DOHH2 (cell line): Measurements from ENCODE around the gene ZNF316.
"Not testable (repeated sequence)": the region's sequence is repeated elsewhere in the genome, so short reads cannot be mapped to it uniquely, and the experiment has no call there.

ENCODE experiments used
- H3F3A ChIP-seq: fragments of 200-600 bp; sonication (generic), shearing (Covaris generic); 2 replicates; pipeline ENCODE4 v1.6.0; 2016; ENCODE audit warnings: antibody characterized with exemption, mild to moderate bottlenecking; ENCODE audit not compliant: control insufficient read depth, insufficient read depth
- H3K27ac ChIP-seq: fragments of 200-600 bp; sonication (generic); 2 replicates; pipeline ENCODE4 v1.5.1; 2014; ENCODE audit warnings: low read depth, mild to moderate bottlenecking, low read length, moderate library complexity
- H3K27me3 ChIP-seq: fragments of 200-600 bp; sonication (generic); 2 replicates; pipeline ENCODE4 v1.6.1; 2014; ENCODE audit warnings: mild to moderate bottlenecking, low read length, mixed read lengths; ENCODE audit not compliant: control insufficient read depth
- H3K36me3 ChIP-seq: fragments of 200-600 bp; sonication (generic); 2 replicates; pipeline ENCODE4 v1.6.1; 2014; ENCODE audit warnings: mild to moderate bottlenecking, low read length, moderate library complexity, mixed read lengths; ENCODE audit not compliant: control insufficient read depth
- H3K4me1 ChIP-seq: fragments of 200-600 bp; sonication (generic); 2 replicates; pipeline ENCODE4 v1.6.1; 2014; ENCODE audit warnings: mild to moderate bottlenecking, low read length, mixed read lengths; ENCODE audit not compliant: control insufficient read depth
- H3K4me2 ChIP-seq: fragments of 200-600 bp; sonication (generic); 2 replicates; pipeline ENCODE4 v1.6.0; 2014; ENCODE audit warnings: mild to moderate bottlenecking, low read length, moderate library complexity
- H3K4me3 ChIP-seq: fragments of 200-600 bp; sonication (generic); 2 replicates; pipeline ENCODE4 v1.5.1; 2014; ENCODE audit warnings: mild to moderate bottlenecking, low read length, mixed read lengths
- H3K79me2 ChIP-seq: fragments of 200-600 bp; sonication (generic); 2 replicates; pipeline ENCODE4 v1.6.1; 2014; ENCODE audit warnings: mild to moderate bottlenecking, low read length, mixed read lengths; ENCODE audit not compliant: control insufficient read depth
- H3K9me2 ChIP-seq: fragments of 200-600 bp; sonication (generic); replicated peaks from 2 replicates; pipeline ENCODE4 v1.6.1; 2014; ENCODE audit warnings: mild to moderate bottlenecking, low read length, mixed read lengths; ENCODE audit not compliant: control insufficient read depth
- H3K9me3 ChIP-seq: fragments of 200-600 bp; sonication (generic); 2 replicates; pipeline ENCODE4 v1.6.1; 2014; ENCODE audit warnings: antibody characterized with exemption, low read length, mixed read lengths; ENCODE audit not compliant: control insufficient read depth, insufficient read depth
- H4K20me1 ChIP-seq: fragments of 200-600 bp; sonication (generic); 2 replicates; pipeline ENCODE4 v1.6.0; 2014; ENCODE audit warnings: low read depth, mild to moderate bottlenecking, antibody characterized with exemption, low read length, moderate library complexity; ENCODE audit not compliant: control insufficient read depth, insufficient read depth
- EZH2phosphoT487 ChIP-seq: fragments of 200-600 bp; sonication (generic); IDR thresholded peaks from 2 replicates; pipeline ENCODE4 v1.6.1; 2017; ENCODE audit warnings: borderline replicate concordance, mild to moderate bottlenecking, antibody characterized with exemption, low read length, moderate library complexity, mixed read lengths
- TF ChIP-seq, protein P1 (sequence below): fragments of 200-600 bp; sonication (generic); IDR thresholded peaks from one replicate; pipeline ENCODE4 v1.5.1; 2014; ENCODE audit warnings: antibody characterized with exemption, mild to moderate bottlenecking, low read depth, low read length; ENCODE audit not compliant: poor library complexity, severe bottlenecking

Gene ZNF316

DNA sequence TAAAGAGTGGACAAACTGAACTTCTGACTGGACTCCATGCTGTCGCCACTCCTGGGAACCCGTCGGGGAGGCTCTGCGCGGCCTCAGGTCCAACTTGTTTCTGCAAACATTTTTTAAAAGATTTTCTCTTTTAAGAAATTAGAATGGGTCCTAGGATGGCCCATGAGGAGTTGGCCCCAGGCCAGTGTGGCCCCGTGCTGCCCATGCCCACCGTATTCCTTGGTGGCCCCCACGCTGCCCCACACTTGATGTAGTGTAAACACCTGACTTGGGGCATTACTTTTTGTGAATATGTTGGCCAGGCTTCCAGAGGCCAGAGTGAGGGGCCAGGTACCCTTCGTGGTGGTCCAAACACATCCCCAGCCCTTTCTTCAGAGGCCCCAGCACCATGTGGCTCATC is 19.3 kb downstream of the ZNF316 start:
- Histone ChIP-seq H3K27ac (no peak overlapping the region), H3K9me3 (peaks cover 9% of the 10 kb centered on the region; the same call in 1 of the 2 replicates), H3F3A (0 out of 2 replicates have a peak, but pooled peaks cover 3% of the 10 kb centered on the region), H4K20me1 (no peaks in the 10 kb centered on the region), H3K9me2 (no peaks in the 10 kb centered on the region), H3K27me3 (no peaks in the 10 kb centered on the region), H3K36me3 (peaks cover 30% of the 10 kb centered on the region), H3K79me2 (no peaks in the 10 kb centered on the region), H3K4me2 (no peak overlapping the region), H3K4me1 (no peaks in the 10 kb centered on the region), H3K4me3 (no peak overlapping the region)
- TF ChIP-seq EZH2phosphoT487, result no peak

DNA sequence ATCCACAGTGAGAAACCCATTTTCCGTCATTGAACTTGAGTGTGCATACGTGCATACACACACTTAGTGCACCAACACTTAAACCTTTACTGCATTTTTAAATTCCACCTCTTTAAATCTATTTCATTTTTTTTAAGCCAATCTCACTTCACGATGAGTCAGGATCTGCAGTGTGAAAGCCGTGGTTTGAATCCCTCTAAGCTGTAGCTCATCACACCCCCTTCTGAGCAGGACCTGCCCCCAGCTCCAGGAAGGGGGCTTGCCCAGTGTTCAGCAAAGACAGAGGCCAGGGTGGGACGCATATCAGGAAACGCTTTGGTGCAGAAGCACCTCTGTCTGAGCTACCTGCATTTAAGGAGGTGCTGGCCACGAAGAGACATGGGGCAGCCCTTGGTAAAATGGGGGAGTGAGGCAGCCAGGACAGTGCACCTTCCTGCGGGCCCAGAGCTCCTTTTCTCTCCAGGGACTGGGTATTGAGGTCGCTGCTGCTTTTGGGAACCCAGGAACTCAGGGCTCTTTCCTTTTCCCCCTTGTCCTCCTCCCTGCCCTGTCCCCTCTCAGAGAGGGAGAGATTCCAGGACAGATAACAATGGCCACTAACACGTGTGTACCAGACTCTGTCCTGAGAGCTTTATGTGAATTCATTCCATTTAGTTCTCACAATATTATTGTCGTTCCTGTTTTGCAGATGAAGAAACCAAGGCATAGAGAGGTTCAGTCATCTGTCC is 21.7 kb downstream of the ZNF316 start:
- no peak overlapping the region for H3K4me2 ChIP-seq
- no peak overlapping the region for H3K4me3 ChIP-seq
- TF ChIP-seq, protein P1, sequence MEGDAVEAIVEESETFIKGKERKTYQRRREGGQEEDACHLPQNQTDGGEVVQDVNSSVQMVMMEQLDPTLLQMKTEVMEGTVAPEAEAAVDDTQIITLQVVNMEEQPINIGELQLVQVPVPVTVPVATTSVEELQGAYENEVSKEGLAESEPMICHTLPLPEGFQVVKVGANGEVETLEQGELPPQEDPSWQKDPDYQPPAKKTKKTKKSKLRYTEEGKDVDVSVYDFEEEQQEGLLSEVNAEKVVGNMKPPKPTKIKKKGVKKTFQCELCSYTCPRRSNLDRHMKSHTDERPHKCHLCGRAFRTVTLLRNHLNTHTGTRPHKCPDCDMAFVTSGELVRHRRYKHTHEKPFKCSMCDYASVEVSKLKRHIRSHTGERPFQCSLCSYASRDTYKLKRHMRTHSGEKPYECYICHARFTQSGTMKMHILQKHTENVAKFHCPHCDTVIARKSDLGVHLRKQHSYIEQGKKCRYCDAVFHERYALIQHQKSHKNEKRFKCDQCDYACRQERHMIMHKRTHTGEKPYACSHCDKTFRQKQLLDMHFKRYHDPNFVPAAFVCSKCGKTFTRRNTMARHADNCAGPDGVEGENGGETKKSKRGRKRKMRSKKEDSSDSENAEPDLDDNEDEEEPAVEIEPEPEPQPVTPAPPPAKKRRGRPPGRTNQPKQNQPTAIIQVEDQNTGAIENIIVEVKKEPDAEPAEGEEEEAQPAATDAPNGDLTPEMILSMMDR, result no peak
- TF ChIP-seq EZH2phosphoT487, result no peak

DNA sequence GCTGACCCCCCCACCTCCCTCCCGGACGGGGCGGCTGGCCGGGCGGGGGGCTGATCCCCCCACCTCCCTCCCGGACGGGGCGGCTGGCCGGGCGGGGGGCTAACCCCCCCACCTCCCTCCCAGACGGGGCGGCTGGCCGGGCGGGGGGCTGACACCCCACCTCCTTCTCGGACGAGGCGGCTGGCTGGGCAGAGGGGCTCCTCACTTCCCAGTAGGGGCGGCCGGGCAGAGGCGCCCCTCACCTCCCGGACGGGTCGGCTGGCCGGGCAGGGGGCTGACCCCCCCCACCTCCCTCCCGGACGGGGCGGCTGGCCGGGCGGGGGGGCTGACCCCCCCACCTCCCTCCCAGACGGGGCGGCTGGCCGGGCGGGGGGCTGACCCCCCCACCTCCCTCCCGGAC is 33.7 kb downstream of the ZNF316 start:
- not testable (repeated sequence) for H3K4me3 ChIP-seq, H4K20me1 ChIP-seq, H3K9me2 ChIP-seq, H3K27me3 ChIP-seq, H3F3A ChIP-seq, H3K79me2 ChIP-seq, H3K4me1 ChIP-seq, H3K36me3 ChIP-seq, H3K27ac ChIP-seq, H3K4me2 ChIP-seq
- H3K9me3 ChIP-seq, result peaks cover 35% of the 10 kb centered on the region

More for the DNA sequence above, 21.7 kb downstream of the ZNF316 start:
- Histone ChIP-seq H3K4me1 (no peaks in the 10 kb centered on the region), H3K27me3 (no peaks in the 10 kb centered on the region), H3K27ac (no peak overlapping the region), H3F3A (0 out of 2 replicates have a peak, but pooled peaks cover 3% of the 10 kb centered on the region), H3K9me2 (no peaks in the 10 kb centered on the region), H3K9me3 (no peaks in the 10 kb centered on the region), H3K79me2 (no peaks in the 10 kb centered on the region), H4K20me1 (no peaks in the 10 kb centered on the region), H3K36me3 (peaks cover 13% of the 10 kb centered on the region)

DNA sequence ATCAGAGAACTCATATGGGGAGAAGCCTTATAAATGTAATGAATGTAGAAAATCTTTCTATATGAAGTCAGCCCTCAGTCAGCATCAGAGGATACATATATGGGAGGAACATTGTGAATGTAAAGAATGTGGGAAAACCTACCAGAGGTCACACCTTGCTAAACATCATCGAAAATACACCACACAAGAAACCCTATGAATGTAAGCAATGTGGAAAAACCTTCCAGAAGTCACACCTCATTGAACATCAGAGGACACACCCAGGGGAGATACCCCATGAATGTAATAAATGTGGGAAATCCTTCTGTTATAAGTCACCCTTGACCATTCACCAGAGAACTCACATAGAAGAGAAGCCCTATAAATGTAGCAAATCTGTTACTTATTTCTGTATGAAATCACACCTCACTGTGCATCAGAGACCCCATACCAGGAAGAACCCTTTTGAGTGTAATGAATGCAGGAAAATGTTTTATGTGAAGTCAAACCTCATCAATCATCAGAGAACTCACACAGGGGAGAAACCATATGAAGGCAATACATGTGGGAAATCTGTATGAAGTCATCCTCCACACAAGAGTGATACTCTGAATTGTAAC is 38.8 kb downstream of the ZNF316 start:
- H3K9me2 ChIP-seq, result no peaks in the 10 kb centered on the region
- no peak overlapping the region for H3K4me3 ChIP-seq
- no peaks in the 10 kb centered on the region for H3K4me1 ChIP-seq
- no peaks in the 10 kb centered on the region for H3K36me3 ChIP-seq
- no peak for TF ChIP-seq EZH2phosphoT487
- TF ChIP-seq, protein P1, result no peak
- peaks cover 52% of the 10 kb centered on the region for H3K9me3 ChIP-seq
- H3K27me3 ChIP-seq, result no peaks in the 10 kb centered on the region
- no peak overlapping the region for H3K4me2 ChIP-seq
- H3K27ac ChIP-seq, result no peak overlapping the region
- H3K79me2 ChIP-seq, result no peaks in the 10 kb centered on the region
- no peaks in the 10 kb centered on the region for H4K20me1 ChIP-seq
- no peaks in the 10 kb centered on the region for H3F3A ChIP-seq
